HEK293 (cell line): Measurements from ENCODE around the gene CENPX.

Experiments used
- CTCF ChIA-PET: fragments of 350-600 bp; formaldehyde crosslinking; extraction: SDS; loops from one replicate; lab custom pipeline; 2021; ENCODE audit warnings: antibody characterized with exemption; lab: Yijun Ruan, JAX
- POLR2A ChIA-PET: fragments of 300-600 bp; formaldehyde crosslinking; extraction: SDS; loops from one replicate; lab custom pipeline; 2020; ENCODE audit warnings: antibody characterized with exemption, inconsistent platforms; lab: Yijun Ruan, JAX
- H3K27ac ChIP-seq: fragments of 200-500 bp; sonication (Bioruptor generic); 2 replicates; pipeline ENCODE4 v1.5.1; 2014; ENCODE audit warnings: low read depth, low read length, control low read depth, inconsistent platforms; ENCODE audit errors: extremely low read depth
- H3K36me3 ChIP-seq, 2 experiments: fragments of 200-500 bp in 1 of 2; sonication (Bioruptor generic) in 1 of 2; 1 replicate in 1 of 2; 2 replicates in 1 of 2; pipeline ENCODE4 v1.5.1; 2014 to 2017; ENCODE audit warnings: inconsistent platforms in 2 of 2, low read length in 2 of 2; ENCODE audit not compliant: control insufficient read depth in 2 of 2, insufficient read depth in 1 of 2
- H3K4me1 ChIP-seq: fragments of 200-500 bp; sonication (Bioruptor generic); 2 replicates; pipeline ENCODE4 v1.5.1; 2014; ENCODE audit warnings: mild to moderate bottlenecking, low read length, inconsistent platforms; ENCODE audit not compliant: control insufficient read depth, insufficient read depth
- H3K4me3 ChIP-seq: 2 replicates; pipeline ENCODE4 v1.5.1; 2011; ENCODE audit warnings: low read depth, mild to moderate bottlenecking, control low read depth, low read length, moderate library complexity
- H3K9me3 ChIP-seq: fragments of 200-500 bp; sonication (Bioruptor generic); 2 replicates; pipeline ENCODE4 v1.5.1; 2014; ENCODE audit warnings: low read depth, low read length, inconsistent platforms; ENCODE audit not compliant: control insufficient read depth, insufficient read depth
- EGR2 ChIP-seq: fragments of 450-650 bp; formaldehyde crosslinking; IDR thresholded peaks from 2 replicates; pipeline ENCODE4 v1.5.1; 2016; ENCODE audit warnings: low read depth, missing biosample characterization, missing genetic modification characterization
- GLIS2 ChIP-seq: fragments of 450-650 bp; formaldehyde crosslinking; IDR thresholded peaks from 2 replicates; pipeline ENCODE4 v1.5.1; 2016; ENCODE audit warnings: missing biosample characterization, missing genetic modification characterization
- KLF1 ChIP-seq: fragments of 450-650 bp; formaldehyde crosslinking; IDR thresholded peaks from 2 replicates; pipeline ENCODE4 v1.5.1; 2016; ENCODE audit warnings: missing biosample characterization, missing genetic modification characterization
- KLF7 ChIP-seq: fragments of 450-650 bp; formaldehyde crosslinking; IDR thresholded peaks from 2 replicates; pipeline ENCODE4 v1.5.1; 2016; ENCODE audit warnings: missing biosample characterization, missing genetic modification characterization, borderline replicate concordance
- MYNN ChIP-seq: fragments of 450-650 bp; formaldehyde crosslinking; IDR thresholded peaks from 2 replicates; pipeline ENCODE4 v1.5.1; 2016; ENCODE audit warnings: missing biosample characterization, missing genetic modification characterization, borderline replicate concordance
- PATZ1 ChIP-seq: fragments of 450-650 bp; formaldehyde crosslinking; IDR thresholded peaks from 2 replicates; pipeline ENCODE4 v1.5.1; 2016; ENCODE audit warnings: missing biosample characterization, missing genetic modification characterization
- TRIM28 ChIP-seq: IDR thresholded peaks from 2 replicates; pipeline ENCODE4 v1.6.1; 2011; ENCODE audit warnings: low read length, control low read depth, borderline replicate concordance
- ZNF311 ChIP-seq: fragments of 450-650 bp; formaldehyde crosslinking; IDR thresholded peaks from 2 replicates; pipeline ENCODE4 v1.5.1; 2017; ENCODE audit warnings: missing biosample characterization, missing genetic modification characterization, borderline replicate concordance
- ZNF37A ChIP-seq: fragments of 450-650 bp; IDR thresholded peaks from 2 replicates; pipeline ENCODE4 v1.5.1; 2018; ENCODE audit warnings: missing biosample characterization, missing genetic modification characterization
- ZNF391 ChIP-seq: fragments of 450-650 bp; formaldehyde crosslinking; IDR thresholded peaks from 2 replicates; pipeline ENCODE4 v1.5.1; 2016; ENCODE audit warnings: low read depth, missing biosample characterization, missing genetic modification characterization, borderline replicate concordance
- ZNF404 ChIP-seq: fragments of 450-650 bp; formaldehyde crosslinking; IDR thresholded peaks from 2 replicates; pipeline ENCODE4 v1.5.1; 2017; ENCODE audit warnings: missing biosample characterization, missing genetic modification characterization
- ZNF423 ChIP-seq: fragments of 450-650 bp; formaldehyde crosslinking; IDR thresholded peaks from 2 replicates; pipeline ENCODE4 v1.5.1; 2016; ENCODE audit warnings: missing biosample characterization, missing genetic modification characterization
- ZNF510 ChIP-seq: fragments of 450-650 bp; formaldehyde crosslinking; IDR thresholded peaks from 2 replicates; pipeline ENCODE4 v1.5.1; 2018; ENCODE audit warnings: mild to moderate bottlenecking, missing genetic modification characterization, missing biosample characterization; ENCODE audit not compliant: insufficient replicate concordance
- ZNF548 ChIP-seq: fragments of 450-650 bp; formaldehyde crosslinking; IDR thresholded peaks from 2 replicates; pipeline ENCODE4 v1.5.1; 2016; ENCODE audit warnings: missing biosample characterization, missing genetic modification characterization
- ZNF549 ChIP-seq: fragments of 450-650 bp; IDR thresholded peaks from 2 replicates; pipeline ENCODE4 v1.5.1; 2018; ENCODE audit warnings: missing biosample characterization, missing genetic modification characterization, mild to moderate bottlenecking, inconsistent platforms, moderate library complexity
- ZNF571 ChIP-seq: fragments of 450-650 bp; formaldehyde crosslinking; IDR thresholded peaks from 2 replicates; pipeline ENCODE4 v1.5.0; 2017; ENCODE audit warnings: missing biosample characterization, missing genetic modification characterization
- ZNF600 ChIP-seq: fragments of 450-650 bp; formaldehyde crosslinking; IDR thresholded peaks from 2 replicates; pipeline ENCODE4 v1.5.1; 2016; ENCODE audit warnings: missing biosample characterization, missing genetic modification characterization
- ZNF610 ChIP-seq: fragments of 450-650 bp; formaldehyde crosslinking; IDR thresholded peaks from 2 replicates; pipeline ENCODE4 v1.5.1; 2016; ENCODE audit warnings: missing biosample characterization, missing genetic modification characterization, borderline replicate concordance
- ZNF621 ChIP-seq: fragments of 450-650 bp; formaldehyde crosslinking; IDR thresholded peaks from 2 replicates; pipeline ENCODE4 v1.5.1; 2017; ENCODE audit warnings: missing biosample characterization, missing genetic modification characterization
- ZXDB ChIP-seq: fragments of 450-650 bp; formaldehyde crosslinking; IDR thresholded peaks from 2 replicates; pipeline ENCODE4 v1.5.1; 2016; ENCODE audit warnings: missing biosample characterization, missing genetic modification characterization
- TF ChIP-seq, protein P1 (sequence below): fragments of 450-650 bp; formaldehyde crosslinking; IDR thresholded peaks from 2 replicates; pipeline ENCODE4 v1.5.1; 2016; ENCODE audit warnings: missing biosample characterization, missing genetic modification characterization
- TF ChIP-seq, protein P2 (sequence below): fragments of 450-650 bp; formaldehyde crosslinking; IDR thresholded peaks from 2 replicates; pipeline ENCODE4 v1.5.0; 2017; ENCODE audit warnings: missing biosample characterization, missing genetic modification characterization, borderline replicate concordance

Gene CENPX

DNA sequence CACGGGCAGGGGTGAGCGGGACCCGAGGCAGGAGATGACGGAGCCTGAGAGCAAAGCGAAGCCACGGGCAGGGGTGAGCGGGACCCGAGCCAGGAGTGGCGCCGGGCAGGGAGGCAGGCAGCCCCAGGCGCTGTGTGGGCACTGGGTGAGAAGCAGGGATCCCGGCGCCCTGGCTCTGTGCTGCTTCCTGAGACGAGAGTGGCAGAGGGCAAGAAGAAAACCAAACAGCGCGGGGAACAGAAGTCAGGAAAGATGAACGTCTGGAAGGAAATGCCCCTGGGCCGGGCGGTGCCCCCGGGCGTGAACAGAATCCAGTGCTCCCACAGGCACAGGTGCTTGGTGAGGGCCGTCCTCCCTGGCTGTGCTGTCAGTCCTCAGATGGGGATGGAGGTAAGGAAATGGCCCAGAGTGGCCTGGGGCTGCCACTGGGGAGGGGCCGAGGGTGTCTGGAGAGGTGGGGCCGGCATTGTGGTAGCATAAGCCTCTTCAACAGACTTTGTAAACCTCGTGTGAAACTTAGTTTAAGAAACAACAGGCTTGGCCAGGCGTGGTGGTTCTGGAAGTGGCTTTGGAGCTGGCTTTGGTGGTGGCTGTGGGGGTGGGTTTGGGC is 35.4 kb downstream of the CENPX start:
- ChIA-PET CTCF (interaction anchor here (1.7 kb wide), 1 partner anchor 33 kb away, joined by 5 read pairs; no protein-coding TSS in a partner anchor), POLR2A (no interaction called here)

DNA sequence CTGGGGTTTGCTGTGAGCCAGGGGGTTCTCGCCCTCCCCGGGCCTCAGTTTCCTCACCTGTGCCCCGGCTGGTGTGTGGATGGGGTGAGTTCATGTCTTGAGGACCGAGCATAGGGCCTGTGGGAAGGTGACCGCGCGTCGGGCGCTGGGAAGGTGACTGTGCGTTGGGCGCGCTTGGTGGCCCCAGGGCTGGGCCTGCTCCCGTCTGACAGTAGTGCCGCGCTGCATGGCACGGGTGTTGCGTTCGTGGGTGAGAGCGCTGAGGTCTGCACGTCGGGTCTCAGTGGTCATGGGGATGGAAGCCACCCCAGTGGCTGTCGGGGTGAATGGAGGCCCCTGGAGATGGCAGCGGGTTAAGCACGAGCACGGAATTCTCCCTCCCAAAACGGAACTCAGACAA is 36.1 kb downstream of the CENPX start:
- Histone ChIP-seq H3K4me3 (no peak overlapping the region), H3K4me1 (peaks cover 3% of the 10 kb centered on the region; the same call in 1 of the 2 replicates), H3K27ac (no peak overlapping the region), H3K36me3 (peaks cover 9 to 51% of the 10 kb centered on the region in 2 experiments; a peak in 2 of 3 replicates), H3K9me3 (no peaks in the 10 kb centered on the region)
- TF ChIP-seq ZNF510 (no peak), GLIS2 (tag by site-specific recombination) (no peak), ZNF37A (tag by site-specific recombination) (no peak), ZNF571 (tag by site-specific recombination) (no peak), ZNF621 (tag by site-specific recombination) (no peak), TRIM28 (no peak), MYNN (tag by site-specific recombination) (no peak), ZNF423 (no peak), ZNF548 (tag by site-specific recombination) (no peak), ZNF391 (tag by site-specific recombination) (no peak), ZNF610 (tag by site-specific recombination) (no peak), ZXDB (tag by site-specific recombination) (no peak), PATZ1 (tag by site-specific recombination) (no peak)
- TF ChIP-seq, protein P1, sequence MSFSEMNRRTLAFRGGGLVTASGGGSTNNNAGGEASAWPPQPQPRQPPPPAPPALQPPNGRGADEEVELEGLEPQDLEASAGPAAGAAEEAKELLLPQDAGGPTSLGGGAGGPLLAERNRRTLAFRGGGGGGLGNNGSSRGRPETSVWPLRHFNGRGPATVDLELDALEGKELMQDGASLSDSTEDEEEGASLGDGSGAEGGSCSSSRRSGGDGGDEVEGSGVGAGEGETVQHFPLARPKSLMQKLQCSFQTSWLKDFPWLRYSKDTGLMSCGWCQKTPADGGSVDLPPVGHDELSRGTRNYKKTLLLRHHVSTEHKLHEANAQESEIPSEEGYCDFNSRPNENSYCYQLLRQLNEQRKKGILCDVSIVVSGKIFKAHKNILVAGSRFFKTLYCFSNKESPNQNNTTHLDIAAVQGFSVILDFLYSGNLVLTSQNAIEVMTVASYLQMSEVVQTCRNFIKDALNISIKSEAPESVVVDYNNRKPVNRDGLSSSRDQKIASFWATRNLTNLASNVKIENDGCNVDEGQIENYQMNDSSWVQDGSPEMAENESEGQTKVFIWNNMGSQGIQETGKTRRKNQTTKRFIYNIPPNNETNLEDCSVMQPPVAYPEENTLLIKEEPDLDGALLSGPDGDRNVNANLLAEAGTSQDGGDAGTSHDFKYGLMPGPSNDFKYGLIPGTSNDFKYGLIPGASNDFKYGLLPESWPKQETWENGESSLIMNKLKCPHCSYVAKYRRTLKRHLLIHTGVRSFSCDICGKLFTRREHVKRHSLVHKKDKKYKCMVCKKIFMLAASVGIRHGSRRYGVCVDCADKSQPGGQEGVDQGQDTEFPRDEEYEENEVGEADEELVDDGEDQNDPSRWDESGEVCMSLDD (tag by site-specific recombination) = no peak
- ChIA-PET CTCF (no interaction called here), POLR2A (no interaction called here)

More for the DNA sequence above, 35.4 kb downstream of the CENPX start:
- Histone ChIP-seq H3K4me1 (peaks cover 7% of the 10 kb centered on the region), H3K36me3 (peaks cover 9 to 50% of the 10 kb centered on the region in 2 experiments; a peak in 2 of 3 replicates), H3K4me3 (no peak overlapping the region), H3K27ac (no peak overlapping the region), H3K9me3 (no peaks in the 10 kb centered on the region)
- TF ChIP-seq ZNF311 (tag by site-specific recombination) (no peak), EGR2 (tag by site-specific recombination) (no peak), KLF1 (tag by site-specific recombination) (peak; percentile 46; the same call in 1 of the 2 replicates), ZNF404 (tag by site-specific recombination) (no peak), KLF7 (tag by site-specific recombination) (no peak), ZNF549 (tag by site-specific recombination) (no peak), ZNF600 (tag by site-specific recombination) (no peak)
- TF ChIP-seq, protein P2, sequence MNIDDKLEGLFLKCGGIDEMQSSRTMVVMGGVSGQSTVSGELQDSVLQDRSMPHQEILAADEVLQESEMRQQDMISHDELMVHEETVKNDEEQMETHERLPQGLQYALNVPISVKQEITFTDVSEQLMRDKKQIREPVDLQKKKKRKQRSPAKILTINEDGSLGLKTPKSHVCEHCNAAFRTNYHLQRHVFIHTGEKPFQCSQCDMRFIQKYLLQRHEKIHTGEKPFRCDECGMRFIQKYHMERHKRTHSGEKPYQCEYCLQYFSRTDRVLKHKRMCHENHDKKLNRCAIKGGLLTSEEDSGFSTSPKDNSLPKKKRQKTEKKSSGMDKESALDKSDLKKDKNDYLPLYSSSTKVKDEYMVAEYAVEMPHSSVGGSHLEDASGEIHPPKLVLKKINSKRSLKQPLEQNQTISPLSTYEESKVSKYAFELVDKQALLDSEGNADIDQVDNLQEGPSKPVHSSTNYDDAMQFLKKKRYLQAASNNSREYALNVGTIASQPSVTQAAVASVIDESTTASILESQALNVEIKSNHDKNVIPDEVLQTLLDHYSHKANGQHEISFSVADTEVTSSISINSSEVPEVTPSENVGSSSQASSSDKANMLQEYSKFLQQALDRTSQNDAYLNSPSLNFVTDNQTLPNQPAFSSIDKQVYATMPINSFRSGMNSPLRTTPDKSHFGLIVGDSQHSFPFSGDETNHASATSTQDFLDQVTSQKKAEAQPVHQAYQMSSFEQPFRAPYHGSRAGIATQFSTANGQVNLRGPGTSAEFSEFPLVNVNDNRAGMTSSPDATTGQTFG (tag by site-specific recombination) = no peak
